Pons (tissue), 1 donor: ENCODE measurements around the gene PRXL2A.
A peak's percentile ranks its signal among the peaks of the same experiment; 100 is the strongest.

Experiments used
- DNase-seq: peaks from one replicate; pipeline ENCODE4 v3.0.0-alpha.2; 2016; ENCODE audit warnings: low spot score

Gene PRXL2A

DNA sequence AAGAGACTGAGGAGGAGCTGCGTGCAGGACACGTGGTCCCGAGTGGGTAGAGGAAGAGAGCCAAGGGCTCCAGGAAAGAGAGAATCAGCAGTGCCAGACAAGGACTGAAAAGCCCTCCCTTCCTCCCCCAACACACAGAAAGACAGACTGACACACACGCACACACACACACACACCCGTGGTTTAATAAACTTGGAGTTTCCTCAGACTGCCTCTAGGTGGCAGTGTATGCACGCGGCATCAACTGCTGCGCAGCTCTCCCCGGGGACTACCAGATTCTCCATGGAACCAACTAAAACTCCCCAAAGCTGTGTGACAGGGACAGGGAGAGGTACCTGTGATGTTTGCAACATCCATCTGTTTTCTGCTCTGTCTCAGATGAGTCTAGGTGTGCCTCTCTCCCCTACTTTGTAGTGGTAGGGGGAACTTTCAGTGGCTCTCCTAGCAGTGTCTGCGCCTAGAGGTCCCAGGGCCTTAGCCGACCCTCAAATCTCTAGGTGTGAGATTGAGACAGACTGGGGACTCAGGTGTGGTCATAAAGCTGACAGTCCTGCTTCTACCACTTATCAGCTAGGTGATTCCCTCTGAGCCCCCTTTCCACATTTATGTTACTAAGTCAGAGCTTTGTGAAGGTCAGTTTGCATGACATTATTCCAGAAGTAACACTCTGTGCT, 36.4 kb downstream of the PRXL2A start:
- DNase-seq, result peak; percentile 87

DNA sequence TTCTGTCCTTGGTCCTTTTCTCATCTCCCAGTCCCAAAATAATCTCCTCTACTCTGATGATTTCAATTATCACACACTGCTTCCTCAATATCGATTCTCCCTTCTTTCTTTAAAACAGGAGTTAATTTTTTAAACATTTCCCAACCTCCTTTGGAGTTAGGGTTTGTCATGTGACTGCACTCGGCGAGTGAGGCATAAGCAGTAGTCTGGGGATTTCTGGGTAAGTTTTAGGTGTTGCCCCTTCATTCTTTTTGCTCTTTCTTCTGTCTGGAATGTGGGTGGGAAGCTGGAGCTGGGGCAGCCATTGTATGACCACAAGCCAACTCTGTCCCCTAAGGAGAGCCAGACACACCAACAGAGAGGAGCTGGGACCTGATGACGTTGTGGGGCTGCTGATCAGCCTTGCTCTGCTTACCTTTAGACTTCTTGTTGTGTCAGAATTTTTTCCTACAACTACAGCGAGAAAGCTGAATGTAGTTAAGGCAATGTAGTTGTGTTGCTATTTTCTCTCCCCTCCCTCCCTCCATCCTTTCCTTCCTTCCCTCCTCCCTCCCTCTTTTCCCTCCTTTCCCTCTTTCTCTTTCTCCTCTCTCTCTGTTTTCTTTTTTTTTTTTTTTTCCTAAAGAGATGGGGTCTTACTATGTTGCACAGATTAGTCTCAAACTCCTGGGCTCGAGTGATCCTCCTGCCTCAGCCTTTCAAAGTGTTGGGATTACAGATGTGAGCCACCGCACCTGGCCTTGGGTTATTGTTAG, 39.3 kb downstream of the PRXL2A start:
- DNase-seq, result no peak

DNA sequence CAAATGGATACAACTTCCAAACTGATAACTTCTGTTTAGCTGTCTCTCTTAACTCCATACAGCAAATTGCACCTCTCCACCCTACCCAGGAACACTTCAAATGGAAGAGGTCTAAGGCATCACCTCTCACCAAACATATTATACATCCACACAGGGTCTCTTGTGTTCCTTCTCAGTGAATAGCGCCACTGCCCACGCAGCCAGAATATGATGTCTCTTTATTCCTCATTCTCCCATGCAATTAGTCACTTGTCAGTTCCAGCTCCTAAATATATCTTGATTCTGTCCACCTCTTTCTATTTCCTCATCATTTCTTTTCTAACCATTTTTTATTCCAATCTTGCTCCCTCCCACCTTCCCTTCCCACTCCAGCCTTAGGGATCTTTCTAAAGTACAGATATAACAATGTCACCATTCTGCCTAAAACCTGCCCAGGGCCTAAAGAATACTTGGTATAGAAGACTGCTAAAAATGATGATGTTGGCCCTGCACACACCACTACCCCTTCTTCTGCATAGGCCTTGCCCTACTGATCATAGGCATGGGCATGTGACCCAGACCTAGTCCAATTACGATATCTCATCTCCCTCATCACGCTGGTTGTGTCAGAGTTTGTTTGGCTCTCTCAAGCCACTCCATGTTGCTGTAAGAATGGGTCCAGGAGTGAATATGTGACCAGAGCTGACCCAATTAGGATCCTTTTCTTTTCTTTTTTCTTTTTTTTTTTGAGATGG, 40.0 kb downstream of the PRXL2A start:
- no peak for DNase-seq

- no peak for DNase-seq
Observed at GRCh38 chr10:80449520-80449919, 41.2 kb downstream of the PRXL2A start.

DNA sequence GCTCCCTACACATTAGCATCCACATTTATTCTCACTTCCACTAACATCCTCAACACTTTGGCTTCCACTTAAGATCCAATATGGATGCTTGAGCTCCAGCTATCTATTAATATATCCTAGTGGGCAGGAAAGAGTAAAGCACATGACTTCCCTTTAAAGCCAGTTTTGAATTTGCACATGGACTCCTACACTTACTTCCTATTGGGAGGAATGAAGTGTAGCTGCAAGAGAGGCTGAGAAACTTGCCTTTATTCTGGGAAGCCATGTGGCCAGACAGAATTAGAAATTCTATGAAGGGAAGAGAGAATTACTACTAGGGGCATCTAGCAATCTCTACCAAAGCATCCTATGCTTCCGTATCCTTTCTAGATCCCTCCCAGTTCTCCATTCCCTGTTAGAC, 42.8 kb downstream of the PRXL2A start:
- no peak for DNase-seq

- DNase-seq, result no peak
Observed at GRCh38 chr10:80452069-80452468, 43.7 kb downstream of the PRXL2A start.

DNA sequence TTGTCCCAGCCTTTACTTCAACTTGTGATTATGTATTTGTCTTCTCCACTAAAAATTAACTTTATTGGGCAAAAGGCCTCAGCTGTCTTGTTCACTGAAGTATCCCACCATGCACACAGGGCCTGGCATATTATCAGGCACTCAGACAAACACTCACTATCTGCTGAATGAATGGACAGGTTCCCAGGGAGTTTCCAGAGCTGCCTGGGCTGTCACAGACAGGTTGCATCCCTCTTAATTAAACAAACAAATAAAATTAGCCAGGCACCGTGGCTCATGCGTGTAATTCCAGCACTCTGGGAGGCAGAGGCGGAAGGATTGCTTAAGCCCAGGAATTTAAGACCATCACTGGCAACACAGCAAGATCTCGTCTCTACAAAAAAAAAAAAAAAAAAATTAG, 44.3 kb downstream of the PRXL2A start:
- no peak for DNase-seq

GRCh38 chr10:80453056-80453841, 44.9 kb downstream of the PRXL2A start:
- no peak for DNase-seq

DNA sequence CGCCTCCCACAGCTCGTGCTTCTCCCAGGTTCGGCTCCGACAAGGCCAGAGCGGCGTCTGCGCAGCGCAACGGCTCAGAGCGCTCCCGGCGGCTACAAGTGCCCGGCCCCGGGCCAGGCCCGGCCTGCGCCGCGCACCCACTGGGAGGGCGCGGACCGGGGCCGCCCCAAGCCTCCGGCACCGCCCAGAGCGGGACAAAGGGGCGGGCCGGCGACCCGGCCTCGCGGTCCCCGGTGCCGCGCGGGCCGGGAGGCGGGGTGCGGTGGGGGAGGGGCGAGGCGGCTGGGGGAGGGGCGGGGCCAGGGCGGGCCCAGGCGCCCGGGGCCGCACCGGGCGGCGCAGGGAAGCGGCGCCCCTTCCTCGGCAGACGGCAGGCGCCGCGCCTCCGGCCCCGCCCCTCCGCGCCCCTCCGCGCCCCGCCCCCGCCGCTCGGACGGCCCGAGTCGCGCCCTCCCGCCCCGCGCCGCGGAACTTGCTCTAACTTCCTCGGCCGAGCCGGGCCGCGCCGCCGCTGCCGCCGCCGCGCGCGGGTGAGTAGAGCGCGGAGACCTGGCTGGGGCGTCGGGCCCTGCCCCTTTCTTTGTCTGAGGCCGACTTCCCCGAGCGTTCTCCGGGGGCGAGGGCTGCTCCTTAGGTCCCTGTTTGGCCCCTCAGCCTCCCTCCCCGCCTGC, 45.6 kb downstream of the PRXL2A start, which contains the start of gene TSPAN14:
TSS of gene TSPAN14 (plus strand) at position 469 of the 671 bp plus-strand sequence. CDS start 34,924 bp downstream, outside the sequence.
- DNase-seq, result peak; percentile 71

DNA sequence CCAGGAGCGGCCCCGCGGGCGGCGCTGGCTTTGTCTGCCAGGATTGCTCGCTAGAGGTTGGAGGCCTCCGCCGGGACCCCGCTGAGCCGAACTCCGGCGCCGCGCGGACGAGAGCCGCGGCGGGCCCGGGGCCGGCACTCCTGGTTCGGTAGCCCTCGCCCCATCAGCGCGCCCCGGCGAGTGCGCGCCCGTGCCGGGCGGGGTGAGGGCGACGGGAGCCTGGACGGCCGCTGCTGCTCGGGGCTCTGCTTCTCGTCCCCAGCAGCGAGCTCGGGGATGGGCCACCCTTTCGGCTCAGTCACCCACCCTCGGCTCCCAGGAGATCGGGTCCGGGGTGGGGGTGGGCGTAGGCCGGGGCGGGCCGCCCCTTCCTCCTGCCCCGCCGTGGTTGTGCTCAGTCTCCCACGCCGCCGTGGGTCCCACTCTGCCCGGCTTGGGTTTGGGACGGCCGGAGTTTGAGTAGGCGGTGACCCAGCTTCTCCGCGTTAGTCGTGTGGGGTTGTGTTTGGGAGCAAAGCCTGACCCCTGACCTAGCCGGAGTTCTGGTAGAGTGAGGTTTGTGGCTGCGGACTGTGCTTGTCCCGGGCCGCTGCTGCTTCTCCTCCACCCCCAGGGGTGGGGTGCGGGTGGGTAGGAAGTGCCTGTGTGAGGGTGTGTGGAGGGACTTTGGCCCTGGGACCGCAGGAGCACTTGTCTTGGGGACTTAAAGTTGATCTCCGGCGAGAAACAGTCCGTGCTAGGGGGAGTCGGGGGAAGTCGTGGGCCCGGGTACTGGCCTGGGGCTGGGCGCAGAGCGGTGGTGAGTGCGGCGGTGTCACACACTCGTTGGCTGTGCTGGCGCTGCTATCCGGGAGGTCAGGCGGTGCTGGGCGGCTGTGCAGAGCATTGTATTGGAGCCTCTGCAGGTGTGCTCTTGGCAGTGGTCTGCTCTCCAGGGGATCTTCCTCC, 46.4 kb downstream of the PRXL2A start:
- DNase-seq, result no peak

DNA sequence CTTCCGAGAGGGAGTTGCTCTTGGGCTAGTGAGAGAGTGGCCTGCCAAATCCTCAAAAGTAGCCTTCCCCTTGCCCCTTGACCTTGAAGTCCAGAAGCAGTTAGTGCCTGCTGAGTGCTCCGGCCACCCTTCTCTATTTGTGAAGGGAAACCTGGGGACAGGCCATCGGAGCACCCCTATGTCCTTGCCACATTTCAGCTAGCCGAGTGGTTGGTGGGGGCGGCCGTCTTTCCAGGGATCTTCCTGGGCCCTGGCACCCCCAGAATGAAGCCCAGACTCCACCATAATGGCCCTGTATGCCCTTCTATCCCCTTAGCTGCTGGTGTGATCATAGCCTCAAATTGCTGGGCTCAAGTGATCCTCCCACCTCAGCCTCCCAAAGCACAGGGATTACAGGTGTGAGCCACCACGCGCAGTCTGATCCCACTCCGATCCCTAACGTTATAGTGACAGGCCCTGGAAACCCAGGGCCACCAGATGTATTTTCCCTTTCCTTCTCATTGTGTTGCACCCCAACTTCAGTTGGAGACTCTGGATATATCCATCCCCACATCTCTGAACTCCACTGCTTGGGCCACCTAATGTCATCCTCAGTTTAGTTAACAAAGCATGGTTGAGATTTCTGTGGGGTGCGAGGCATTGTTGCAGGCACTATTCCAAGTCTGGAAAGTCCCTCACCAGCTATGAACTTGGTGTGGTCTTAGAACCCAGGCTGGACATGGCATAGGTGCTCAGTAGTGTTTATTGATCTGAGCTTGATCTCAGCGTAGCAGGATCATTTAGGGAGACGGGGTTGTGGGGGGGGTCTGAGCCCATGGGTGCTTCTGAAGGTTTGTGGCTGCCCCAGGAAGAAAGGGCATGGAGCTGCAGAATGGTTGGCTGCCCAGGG, 47.4 kb downstream of the PRXL2A start:
- DNase-seq, result no peak

- DNase-seq, result no peak
Observed at GRCh38 chr10:80457554-80458262, 49.4 kb downstream of the PRXL2A start.

DNA sequence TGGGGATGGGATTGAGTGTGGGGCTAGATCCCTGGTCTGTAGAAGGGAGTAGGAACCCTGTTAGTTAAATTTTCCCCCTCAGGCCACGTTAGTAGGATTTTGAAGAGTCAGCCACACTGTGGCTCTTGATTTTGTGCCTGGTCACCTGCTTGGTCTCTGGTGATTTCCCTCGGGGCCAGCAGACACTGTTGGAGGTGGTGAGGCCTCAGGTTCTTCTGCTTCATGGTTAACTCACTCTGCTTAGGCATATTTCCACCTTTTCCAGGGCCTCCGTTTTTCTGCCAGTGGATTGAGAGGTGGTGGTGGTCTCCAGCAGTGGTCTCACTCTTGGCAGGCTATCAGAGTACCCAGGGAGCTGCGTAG, 49.9 kb downstream of the PRXL2A start:
- DNase-seq, result no peak

- DNase-seq, result no peak
Observed at GRCh38 chr10:80458638-80459037, 50.3 kb downstream of the PRXL2A start.

- no peak for DNase-seq
Observed at GRCh38 chr10:80459047-80459865, 50.9 kb downstream of the PRXL2A start.

DNA sequence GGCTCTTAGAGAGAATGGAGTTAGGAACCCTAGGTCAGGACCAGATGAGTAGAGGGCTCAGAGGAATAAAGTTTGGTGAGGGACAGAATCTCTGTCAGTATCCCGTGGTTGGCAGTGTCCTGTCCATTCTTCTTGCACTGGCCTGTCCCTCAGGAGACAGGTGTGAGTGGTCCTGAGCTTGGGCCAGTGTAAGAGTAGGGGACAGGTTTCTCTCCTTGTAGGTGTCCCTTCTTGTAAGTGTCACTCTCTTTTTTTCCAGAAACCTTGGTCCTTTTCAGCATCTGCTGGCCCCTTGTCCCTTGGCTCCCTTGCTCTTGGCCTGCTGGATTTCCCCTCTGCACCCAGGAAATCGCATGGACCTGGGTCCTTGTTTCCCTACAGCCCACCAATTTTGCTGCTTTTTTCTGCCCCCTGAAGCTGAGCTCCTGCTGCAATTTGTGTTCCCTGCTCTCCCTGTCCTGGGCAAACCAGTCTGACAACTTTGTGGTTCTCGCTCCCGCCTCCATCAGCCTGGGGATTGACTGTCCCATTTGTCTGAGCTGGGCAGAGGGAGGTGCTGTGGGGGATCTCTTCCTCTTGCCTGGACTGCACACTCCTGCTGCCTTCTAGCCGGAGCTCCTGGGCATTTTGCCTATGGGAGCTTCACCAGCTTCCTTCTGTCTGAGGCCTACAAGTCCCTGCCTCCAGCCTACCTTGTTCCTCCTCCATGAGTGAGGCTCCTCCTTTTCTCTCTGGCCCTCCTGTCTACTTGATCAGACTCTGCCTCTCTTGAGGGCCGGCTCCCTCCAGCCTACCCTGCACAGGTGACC, 52.3 kb downstream of the PRXL2A start:
- DNase-seq, result peak; percentile 79
